WERI-Rb-1 (cell line): ENCODE data around the gene GBP1.

Experiments used
- DNase-seq: peaks from one replicate; pipeline ENCODE4 v3.0.0-alpha.2; 2020
- H3K27ac ChIP-seq: fragments of 250-450 bp; sonication (Bioruptor Pico); 2 replicates; pipeline ENCODE4 v1.5.1; 2020; ENCODE audit warnings: mild to moderate bottlenecking, moderate library complexity
- H3K27me3 ChIP-seq: fragments of 250-450 bp; sonication (Bioruptor Pico); 2 replicates; pipeline ENCODE4 v1.5.1; 2021; ENCODE audit warnings: mild to moderate bottlenecking, low read depth, moderate library complexity; ENCODE audit not compliant: insufficient read depth, severe bottlenecking
- H3K36me3 ChIP-seq: fragments of 250-450 bp; sonication (Bioruptor Pico); 2 replicates; pipeline ENCODE4 v1.5.1; 2020; ENCODE audit warnings: mild to moderate bottlenecking, moderate library complexity
- H3K4me3 ChIP-seq: 2 replicates; pipeline ENCODE4 v1.5.1; 2011; ENCODE audit warnings: low read depth, mild to moderate bottlenecking, control low read depth, low read length
- H3K9me3 ChIP-seq: fragments of 250-450 bp; sonication (Bioruptor Pico); 2 replicates; pipeline ENCODE4 v1.5.1; 2021; ENCODE audit warnings: mild to moderate bottlenecking, moderate library complexity; ENCODE audit not compliant: severe bottlenecking
- TF ChIP-seq, protein P1 (sequence below): IDR thresholded peaks from 2 replicates; pipeline ENCODE4 v1.5.1; 2011; ENCODE audit warnings: low read depth, mild to moderate bottlenecking, control low read depth, inconsistent platforms, low read length

Gene GBP1

DNA sequence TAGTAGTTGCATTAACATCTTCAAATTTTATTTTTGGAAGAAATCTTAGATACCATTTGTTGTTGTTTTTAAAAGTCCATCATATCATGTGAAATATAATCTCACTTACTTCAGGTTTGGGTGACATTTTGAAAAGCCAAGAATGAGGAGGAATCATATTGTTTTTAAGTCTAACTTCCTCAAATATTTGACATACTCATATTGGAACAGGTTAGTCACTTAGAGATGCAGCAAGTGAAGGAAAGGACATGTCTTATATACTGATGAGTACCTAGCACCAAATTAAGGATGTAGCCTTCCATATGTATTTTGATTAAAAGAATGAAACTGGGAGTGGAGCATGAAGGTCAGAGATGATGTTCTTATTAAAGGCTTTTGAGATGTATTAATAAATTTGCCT lies 37.0 kb upstream of the GBP1 start:
- no peak for DNase-seq
- H3K9me3 ChIP-seq: no peaks in the 10 kb centered on the region
- no peaks in the 10 kb centered on the region for H3K27me3 ChIP-seq
- no peaks in the 10 kb centered on the region for H3K36me3 ChIP-seq
- H3K27ac ChIP-seq: no peak overlapping the region
- H3K4me3 ChIP-seq: no peak overlapping the region
- TF ChIP-seq, protein P1, sequence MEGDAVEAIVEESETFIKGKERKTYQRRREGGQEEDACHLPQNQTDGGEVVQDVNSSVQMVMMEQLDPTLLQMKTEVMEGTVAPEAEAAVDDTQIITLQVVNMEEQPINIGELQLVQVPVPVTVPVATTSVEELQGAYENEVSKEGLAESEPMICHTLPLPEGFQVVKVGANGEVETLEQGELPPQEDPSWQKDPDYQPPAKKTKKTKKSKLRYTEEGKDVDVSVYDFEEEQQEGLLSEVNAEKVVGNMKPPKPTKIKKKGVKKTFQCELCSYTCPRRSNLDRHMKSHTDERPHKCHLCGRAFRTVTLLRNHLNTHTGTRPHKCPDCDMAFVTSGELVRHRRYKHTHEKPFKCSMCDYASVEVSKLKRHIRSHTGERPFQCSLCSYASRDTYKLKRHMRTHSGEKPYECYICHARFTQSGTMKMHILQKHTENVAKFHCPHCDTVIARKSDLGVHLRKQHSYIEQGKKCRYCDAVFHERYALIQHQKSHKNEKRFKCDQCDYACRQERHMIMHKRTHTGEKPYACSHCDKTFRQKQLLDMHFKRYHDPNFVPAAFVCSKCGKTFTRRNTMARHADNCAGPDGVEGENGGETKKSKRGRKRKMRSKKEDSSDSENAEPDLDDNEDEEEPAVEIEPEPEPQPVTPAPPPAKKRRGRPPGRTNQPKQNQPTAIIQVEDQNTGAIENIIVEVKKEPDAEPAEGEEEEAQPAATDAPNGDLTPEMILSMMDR: no peak

DNA sequence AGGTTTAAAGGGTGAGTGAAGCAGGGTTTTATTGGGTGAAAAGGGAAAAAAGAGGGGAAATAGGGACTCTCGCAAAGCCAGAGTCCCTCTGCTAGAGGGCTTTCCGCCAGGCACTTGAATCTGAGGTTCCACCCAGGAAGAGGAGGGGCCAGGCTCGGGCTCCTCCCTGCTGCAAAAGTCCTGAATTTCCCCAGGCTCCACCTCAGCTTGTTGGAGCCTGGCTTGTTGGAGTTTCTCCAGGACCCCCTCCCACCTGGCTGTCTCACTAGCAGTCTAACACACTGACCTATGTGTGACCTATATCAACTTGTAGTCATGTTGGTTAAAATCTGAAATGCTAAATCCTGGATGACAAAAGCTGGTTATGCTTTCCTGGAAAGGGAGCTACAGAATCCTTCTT lies 35.4 kb upstream of the GBP1 start:
- H3K9me3 ChIP-seq: no peaks in the 10 kb centered on the region

DNA sequence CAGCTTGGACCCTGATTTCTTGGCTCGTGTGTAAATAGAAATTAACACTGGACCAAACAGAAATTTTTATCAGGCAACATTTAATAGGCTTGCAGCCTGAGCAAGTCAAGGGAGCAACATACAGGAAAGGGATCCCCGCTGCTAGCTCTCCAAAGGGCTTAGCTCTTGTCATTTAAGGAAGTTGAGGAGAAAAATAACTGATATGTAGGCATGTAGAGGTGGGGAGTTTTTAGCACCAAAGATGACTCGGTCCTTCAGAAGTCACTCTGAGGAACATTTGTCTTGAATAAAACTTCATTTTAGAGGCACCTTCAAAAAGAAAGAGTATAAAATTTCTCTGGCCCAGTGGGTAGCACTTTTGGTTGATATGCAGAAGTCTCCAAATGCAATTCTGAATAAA lies 33.8 kb upstream of the GBP1 start:
- Histone ChIP-seq H3K9me3 (no peaks in the 10 kb centered on the region), H3K27ac (no peak overlapping the region), H3K36me3 (no peaks in the 10 kb centered on the region), H3K4me3 (no peak overlapping the region), H3K27me3 (no peaks in the 10 kb centered on the region)
- TF ChIP-seq, protein P1: no peak
- DNase-seq: no peak

More for the DNA sequence above, 35.4 kb upstream of the GBP1 start:
- Histone ChIP-seq H3K27me3 (no peaks in the 10 kb centered on the region), H3K36me3 (no peaks in the 10 kb centered on the region), H3K4me3 (no peak overlapping the region), H3K27ac (no peak overlapping the region)
- TF ChIP-seq, protein P1: no peak
- DNase-seq: no peak

DNA sequence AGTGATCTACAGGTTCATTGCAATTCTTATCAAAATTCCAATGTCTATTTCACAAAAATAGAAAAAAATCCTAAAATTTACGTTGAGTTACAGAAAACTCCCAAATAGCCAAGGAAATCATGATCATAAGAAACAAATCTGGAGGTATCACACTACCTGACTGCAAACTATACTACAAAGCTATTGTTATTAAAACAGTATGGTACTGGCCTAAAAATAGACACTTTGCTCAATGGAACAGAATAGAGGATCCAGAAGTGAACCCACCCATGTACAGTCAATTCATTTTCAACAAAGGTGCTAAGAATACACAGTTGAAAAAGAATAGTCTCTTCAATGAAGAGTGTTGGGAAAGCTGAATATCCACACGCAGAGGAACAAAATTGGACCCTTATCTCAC lies 30.7 kb upstream of the GBP1 start:
- Histone ChIP-seq H3K27ac (no peak overlapping the region), H3K36me3 (no peaks in the 10 kb centered on the region), H3K27me3 (no peaks in the 10 kb centered on the region), H3K4me3 (no peak overlapping the region), H3K9me3 (no peaks in the 10 kb centered on the region)
- TF ChIP-seq, protein P1: no peak
- DNase-seq: no peak

DNA sequence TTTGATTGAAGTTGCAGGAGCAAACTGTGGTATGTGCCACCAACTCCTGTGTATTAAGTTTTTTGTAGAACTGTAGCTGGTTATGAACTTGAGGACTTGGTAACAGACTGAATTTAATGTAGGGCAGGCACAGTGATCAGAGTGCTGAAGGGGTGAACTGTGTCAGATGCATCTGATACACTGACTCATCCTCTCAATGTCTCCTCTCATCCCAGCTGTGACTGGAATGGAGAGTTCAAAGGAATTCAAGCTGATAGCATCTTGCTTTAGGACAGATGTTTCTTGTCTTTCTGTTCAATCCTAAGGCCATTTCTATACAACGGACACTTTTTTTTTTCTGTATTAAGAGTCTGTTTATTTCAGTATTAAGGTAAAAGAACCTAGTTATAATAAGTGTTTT lies 25.0 kb upstream of the GBP1 start:
- TF ChIP-seq, protein P1: no peak
- DNase-seq: no peak
- Histone ChIP-seq H3K27me3 (peaks cover 3% of the 10 kb centered on the region), H3K9me3 (no peaks in the 10 kb centered on the region), H3K4me3 (no peak overlapping the region), H3K36me3 (no peaks in the 10 kb centered on the region), H3K27ac (no peak overlapping the region)

DNA sequence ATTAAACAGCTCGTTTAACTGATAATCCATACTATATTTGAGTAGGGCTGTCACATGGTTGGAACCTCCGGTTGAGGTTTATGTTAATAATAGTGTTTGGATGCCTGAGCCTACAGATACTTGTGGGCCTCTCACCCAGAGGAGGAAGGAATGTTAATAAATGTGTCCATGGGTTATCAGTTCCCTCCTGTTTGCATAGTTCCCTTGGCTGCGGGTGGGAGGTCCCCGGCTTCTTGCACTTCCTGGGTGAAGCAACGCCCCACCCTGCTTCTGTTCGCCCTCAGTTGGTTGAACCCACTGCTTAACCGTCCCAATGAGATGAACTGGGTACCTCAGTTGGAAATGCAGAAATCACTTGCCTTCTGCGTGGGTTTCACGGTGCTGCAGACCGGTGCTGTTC lies 23.6 kb upstream of the GBP1 start:
- Histone ChIP-seq H3K36me3 (no peaks in the 10 kb centered on the region), H3K9me3 (no peaks in the 10 kb centered on the region), H3K27ac (no peak overlapping the region), H3K27me3 (peaks cover 7% of the 10 kb centered on the region), H3K4me3 (no peak overlapping the region)
- TF ChIP-seq, protein P1: no peak
- no peak for DNase-seq
